GM18909 (cell line): ENCODE measurements around the gene LPIN1.
"Not testable (repeated sequence)": the region's sequence is repeated elsewhere in the genome, so short reads cannot be mapped to it uniquely, and the experiment has no call there.

Source experiments
- ATAC-seq: cut with Tn5 transposase; IDR thresholded peaks from one replicate; pipeline ENCODE4 v1.9.1; 2021; ENCODE audit warnings: mild to moderate bottlenecking; ENCODE audit not compliant: unreplicated experiment, poor library complexity

The LPIN1 gene

GRCh38 chr2:11758647-11759046, 12.2 kb downstream of the LPIN1 start:
- no peak for ATAC-seq

DNA sequence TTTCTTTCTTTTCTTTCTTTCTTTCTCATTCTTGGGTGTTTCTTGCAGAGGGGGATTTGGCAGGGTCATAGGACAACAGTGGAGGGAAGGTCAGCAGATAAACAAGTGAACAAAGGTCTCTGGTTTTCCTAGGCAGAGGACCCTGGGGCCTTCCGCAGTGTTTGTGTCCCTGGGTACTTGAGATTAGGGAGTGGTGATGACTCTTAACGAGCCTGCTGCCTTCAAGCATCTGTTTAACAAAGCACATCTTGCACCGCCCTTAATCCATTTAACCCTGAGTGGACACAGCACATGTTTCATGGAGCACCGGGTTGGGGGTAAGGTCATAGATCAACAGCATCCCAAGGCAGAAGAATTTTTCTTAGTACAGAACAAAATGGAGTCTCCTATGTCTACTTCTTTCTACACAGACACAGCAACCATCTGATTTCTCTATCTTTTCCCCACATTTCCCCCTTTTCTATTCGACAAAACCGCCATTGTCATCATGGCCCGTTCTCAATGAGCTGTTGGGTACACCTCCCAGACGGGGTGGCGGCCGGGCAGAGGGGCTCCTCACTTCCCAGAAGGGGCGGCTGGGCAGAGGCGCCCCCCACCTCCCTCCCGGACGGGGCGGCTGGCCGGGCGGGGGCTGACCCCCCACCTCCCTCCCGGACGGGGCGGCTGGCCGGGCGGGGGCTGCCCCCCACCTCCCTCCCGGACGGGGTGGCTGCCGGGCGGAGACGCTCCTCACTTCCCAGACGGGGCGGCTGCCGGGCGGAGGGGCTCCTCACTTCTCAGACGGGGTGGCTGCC, 12.9 kb downstream of the LPIN1 start:
- not testable (repeated sequence) for ATAC-seq

DNA sequence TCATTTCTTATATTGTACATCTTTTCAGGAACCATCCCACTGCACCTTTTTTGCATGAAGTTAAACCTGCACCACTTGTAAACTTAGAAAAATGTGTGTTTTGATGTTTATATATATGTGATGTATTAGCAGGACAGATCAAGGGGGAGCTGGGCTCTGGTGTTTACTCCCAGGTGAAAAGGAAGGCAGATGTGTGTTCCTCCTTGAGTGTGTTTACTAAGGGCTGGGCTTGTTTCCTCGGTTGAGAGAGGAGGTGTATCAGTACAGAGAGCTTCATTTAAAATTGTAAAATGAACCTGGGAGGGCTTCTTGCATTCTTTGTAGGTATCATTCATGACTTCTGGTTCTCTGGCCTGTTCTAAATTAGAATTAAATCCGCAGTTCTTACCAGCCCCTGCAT, 14.8 kb downstream of the LPIN1 start:
- ATAC-seq = no peak

DNA sequence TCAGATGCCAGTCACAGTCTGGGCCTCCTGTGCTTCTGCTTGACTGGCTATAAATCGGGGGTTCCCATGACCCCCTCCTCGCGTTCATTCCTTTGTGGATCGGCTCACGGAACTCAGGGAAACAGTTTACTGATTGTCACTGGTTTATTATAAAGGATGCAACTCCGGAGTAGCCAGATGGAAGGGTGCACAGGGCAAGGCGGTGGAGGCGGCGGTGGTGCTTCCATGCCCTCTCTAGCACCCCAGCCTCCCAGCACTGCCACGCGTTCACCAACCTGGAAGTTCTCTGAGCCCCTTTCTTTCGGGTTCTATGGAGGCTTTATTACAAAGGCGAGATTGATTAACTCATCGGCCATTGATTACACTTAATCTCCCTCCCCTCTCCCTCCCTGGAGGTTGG, 15.6 kb downstream of the LPIN1 start:
- no peak for ATAC-seq

- no peak for ATAC-seq
Observed at GRCh38 chr2:11762799-11763461, 16.5 kb downstream of the LPIN1 start.

GRCh38 chr2:11764359-11764758, 17.9 kb downstream of the LPIN1 start:
- ATAC-seq = no peak

- ATAC-seq = no peak
Observed at GRCh38 chr2:11764920-11765319, 18.5 kb downstream of the LPIN1 start.

- ATAC-seq = no peak
Observed at GRCh38 chr2:11765501-11765900, 19.1 kb downstream of the LPIN1 start.

GRCh38 chr2:11766016-11766415, 19.6 kb downstream of the LPIN1 start:
- no peak for ATAC-seq

DNA sequence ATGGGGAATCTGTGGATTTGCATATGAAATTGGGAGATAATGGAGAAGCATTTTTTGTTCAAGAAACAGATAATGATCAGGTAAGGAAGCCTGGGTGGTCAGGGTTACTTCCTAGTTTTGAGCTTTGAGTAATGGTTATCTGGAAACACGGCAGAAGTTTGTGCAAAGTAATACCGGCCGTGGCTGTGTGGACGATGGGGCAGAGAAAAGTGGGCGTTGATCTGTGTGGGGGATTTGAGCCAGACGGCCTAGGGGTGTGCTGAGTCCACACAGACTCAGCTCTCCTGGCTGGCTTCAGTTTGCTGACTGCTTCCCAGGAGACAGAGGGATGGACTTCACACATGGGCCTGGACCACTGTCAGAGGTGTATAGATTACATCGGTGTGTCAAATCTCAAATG, 21.3 kb downstream of the LPIN1 start:
- ATAC-seq = no peak

DNA sequence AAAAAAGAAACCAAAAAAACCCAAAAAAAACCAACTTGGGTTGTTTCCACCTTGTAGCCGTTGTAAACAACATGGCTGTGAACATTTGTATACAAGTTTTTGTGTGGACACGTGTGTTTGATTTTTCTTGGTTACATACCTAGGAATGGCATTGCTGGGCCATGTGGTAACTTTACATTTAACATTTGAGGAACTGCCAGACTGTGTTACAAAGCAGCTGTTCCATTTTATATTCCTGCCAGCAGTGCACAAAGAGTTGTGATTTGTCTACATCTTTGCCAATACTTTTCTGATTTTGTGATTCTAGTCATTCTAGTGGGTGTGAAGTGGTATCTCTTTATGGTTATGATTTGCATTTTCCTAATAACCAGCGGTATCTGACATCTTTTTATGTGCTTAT, 22.5 kb downstream of the LPIN1 start:
- no peak for ATAC-seq

DNA sequence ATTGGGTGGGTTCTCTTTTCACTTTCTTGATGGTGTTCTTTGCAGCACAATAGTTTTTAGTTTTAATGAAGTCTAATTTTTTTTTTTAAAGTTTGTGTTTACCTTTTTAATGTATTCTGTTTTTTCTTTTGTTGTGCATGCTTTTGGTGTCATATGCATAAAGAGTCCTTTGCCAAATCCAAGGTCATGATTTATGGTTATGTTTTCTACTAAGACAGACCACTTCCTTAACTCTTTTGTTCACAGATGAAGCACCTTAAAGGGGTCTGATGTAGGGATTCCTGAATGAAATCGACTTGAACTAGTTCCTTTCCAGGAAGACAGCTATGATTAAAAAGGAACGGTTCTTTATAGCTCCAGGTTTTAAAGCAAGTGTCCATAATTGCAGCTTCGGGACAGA, 23.1 kb downstream of the LPIN1 start:
- no peak for ATAC-seq

DNA sequence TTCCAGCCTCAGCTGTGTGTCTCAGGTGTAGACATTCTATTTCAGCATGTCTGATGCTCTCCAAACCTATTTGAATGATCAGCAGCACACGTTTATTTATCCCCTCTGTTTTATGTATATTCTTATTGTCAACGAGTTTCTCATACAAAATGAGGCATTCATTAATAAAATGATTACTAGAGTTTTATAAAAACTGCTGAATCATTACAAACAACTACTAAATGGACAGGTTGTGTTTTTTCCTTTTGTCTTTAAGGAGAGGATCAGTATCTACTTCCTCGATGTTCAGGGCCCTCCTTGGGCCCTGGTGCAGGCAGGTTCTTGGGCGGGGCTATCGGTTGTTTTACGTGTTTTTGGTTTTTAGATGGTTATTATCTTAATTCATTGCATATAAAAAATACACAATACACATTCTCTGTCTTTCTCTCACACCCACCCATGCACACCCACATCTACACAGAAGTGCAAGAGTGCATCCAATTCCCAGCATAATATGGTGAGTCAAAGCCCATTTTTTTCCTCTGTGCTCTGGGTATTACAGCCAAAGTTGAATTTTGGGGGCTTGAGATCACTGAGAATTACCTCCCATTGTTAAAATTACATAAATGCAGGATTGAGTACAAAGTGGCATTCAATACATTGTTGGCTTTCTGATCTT, 24.2 kb downstream of the LPIN1 start:
- no peak for ATAC-seq

GRCh38 chr2:11771971-11772615, 25.7 kb downstream of the LPIN1 start:
- ATAC-seq = no peak

GRCh38 chr2:11773111-11773510, 26.7 kb downstream of the LPIN1 start:
- ATAC-seq = no peak

GRCh38 chr2:11773747-11774525, 27.5 kb downstream of the LPIN1 start:
- no peak for ATAC-seq

DNA sequence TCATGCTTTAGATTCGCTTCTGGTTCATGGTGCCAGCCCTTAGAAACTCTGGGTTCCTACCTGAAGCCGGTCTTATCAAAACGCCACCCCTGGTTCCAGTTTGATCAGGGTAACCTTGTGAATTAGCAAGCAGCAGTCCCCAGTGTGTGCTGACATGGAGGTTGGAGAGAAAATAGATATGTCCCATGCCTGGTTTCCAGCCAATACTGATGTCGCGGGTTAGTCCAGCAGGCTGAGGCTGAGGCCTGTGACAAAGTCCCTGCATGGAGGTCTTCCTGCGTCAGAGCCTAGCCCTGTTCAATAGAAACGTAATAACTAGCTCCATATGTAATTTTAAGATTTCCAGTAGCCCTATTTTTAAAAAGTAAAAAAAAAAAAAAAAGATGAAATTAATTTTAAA, 28.2 kb downstream of the LPIN1 start:
- no peak for ATAC-seq

DNA sequence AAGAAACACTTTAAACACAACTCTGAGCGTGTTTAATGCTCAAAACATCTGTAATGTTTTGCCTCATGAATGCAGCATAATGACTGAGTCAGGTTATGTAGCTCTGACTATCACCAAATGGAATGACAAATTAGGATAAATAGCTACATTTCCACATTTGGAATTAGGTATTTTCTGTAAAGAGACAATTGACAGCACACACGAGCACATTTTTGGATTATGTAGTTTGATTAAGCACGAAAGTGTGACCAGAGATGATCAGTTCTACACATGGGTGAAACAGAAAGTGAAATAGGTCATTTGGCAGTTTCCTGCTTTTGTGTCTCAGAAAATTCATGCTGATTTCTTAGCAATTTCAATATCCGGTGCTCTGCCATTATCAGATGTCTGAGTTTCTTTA, 29.0 kb downstream of the LPIN1 start:
- ATAC-seq = peak; percentile 90

DNA sequence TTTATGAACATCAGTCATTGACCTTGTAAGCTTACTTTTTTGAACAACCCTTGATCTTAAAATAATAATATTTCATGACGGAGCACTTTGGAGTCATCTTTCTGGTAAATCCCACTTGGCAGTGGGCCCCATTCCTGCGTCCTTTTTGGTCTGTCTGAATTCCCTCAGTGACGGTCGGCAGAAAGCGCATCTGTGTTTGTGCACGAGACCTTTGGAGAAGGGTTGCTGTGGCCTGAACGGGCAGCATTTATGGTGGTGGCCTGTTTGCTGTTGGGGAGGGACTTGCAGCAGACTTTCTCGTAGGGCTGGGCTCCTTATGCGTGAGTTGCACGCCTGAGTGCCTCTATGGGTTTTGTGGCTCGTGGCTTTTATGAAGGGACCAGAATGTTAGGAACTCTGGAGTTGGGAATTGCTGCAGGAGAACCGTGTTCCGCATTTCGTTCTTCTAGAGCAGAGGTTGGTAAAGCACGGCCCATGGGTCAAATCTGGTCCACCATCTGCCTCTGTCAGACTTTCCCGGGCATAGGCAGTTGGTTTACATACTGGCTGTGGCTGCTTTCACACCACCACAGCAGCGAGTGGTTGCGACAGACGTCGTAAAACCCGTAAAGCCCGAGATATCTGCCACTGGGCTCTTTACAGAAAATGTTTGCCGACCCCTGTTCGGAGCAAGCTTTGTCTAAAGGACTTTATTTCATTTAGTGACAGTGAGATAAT, 30.8 kb downstream of the LPIN1 start:
- no peak for ATAC-seq
